GM13977 (cell line): Measurements from ENCODE around the gene ICOSLG.
"Not testable (repeated sequence)": the region's sequence is repeated elsewhere in the genome, so short reads cannot be mapped to it uniquely, and the experiment has no call there.

Experiments used
- DNase-seq: peaks from one replicate; pipeline ENCODE4 v3.0.0; 2012; ENCODE audit warnings: low spot score
- in situ Hi-C: fragments of 300-500 bp; cut with MboI; formaldehyde crosslinking; loops from one replicate; pipeline ENCODE4 v1.12.0; 2022; ENCODE audit warnings: low sequenced_read_pairs, low pct_unique_long_range_greater_than_20kb, mixed read lengths, inconsistent platforms; ENCODE audit not compliant: unreplicated experiment
- TF ChIP-seq, protein P1 (sequence below): IDR thresholded peaks from 2 replicates; pipeline ENCODE4 v1.5.1; 2012; ENCODE audit warnings: mild to moderate bottlenecking, control low read depth; ENCODE audit not compliant: insufficient read depth; ENCODE audit errors: extremely low read depth, missing control alignments

Gene ICOSLG

DNA sequence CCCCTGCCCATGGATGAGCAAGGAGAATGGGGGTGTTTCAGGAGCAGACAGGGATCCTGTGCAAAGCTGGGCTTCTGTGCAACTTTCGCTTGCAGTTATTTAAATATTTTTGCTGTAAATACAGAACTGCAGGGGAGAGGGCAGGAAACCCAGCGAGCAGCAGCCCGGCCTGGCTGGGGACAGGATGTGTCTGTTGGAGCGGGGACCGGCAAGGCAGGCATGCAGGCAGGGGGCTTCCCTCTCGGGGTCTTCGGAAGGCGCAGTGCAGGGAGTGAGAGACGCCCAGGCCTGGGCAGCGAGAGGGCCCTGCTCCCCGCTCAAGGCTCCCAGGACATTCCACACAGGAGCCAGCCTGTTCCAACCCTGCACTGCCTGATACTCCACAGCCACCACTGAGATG lies 43.2 kb upstream of the ICOSLG start:
- TF ChIP-seq, protein P1, sequence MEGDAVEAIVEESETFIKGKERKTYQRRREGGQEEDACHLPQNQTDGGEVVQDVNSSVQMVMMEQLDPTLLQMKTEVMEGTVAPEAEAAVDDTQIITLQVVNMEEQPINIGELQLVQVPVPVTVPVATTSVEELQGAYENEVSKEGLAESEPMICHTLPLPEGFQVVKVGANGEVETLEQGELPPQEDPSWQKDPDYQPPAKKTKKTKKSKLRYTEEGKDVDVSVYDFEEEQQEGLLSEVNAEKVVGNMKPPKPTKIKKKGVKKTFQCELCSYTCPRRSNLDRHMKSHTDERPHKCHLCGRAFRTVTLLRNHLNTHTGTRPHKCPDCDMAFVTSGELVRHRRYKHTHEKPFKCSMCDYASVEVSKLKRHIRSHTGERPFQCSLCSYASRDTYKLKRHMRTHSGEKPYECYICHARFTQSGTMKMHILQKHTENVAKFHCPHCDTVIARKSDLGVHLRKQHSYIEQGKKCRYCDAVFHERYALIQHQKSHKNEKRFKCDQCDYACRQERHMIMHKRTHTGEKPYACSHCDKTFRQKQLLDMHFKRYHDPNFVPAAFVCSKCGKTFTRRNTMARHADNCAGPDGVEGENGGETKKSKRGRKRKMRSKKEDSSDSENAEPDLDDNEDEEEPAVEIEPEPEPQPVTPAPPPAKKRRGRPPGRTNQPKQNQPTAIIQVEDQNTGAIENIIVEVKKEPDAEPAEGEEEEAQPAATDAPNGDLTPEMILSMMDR: no peak
- DNase-seq: no peak
- in situ Hi-C loops: loop anchor here (25.0 kb wide), 1 partner anchor 197 kb away; no protein-coding TSS in a partner anchor

DNA sequence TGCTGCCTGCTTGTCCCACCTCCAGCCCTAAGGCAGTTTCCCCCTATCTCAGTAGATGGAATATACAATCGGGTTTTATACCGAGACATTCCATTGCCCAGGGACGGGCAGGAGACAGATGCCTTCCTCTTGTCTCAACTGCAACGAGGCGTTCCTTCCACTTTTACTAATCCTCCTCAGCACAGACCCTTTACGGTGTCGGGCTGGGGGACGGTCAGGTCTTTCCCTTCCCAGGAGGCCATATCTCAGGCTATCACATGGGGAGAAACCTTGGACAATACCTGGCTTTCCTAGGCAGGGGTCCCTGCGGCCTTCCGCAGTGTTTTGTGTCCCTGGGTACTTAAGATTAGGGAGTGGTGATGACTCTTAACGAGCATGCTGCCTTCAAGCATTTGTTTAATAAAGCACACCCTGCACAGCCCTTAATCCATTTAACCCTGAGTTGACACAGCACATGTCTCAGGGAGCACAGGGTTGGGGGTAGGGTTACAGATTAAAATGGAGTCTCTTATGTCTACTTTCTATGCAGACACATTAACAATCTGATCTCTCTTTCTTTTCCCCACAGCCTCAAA lies 42.6 kb upstream of the ICOSLG start:
- in situ Hi-C loops: loop anchor here (25.0 kb wide), 1 partner anchor 196 kb away; no protein-coding TSS in a partner anchor
- DNase-seq: not testable (repeated sequence)

DNA sequence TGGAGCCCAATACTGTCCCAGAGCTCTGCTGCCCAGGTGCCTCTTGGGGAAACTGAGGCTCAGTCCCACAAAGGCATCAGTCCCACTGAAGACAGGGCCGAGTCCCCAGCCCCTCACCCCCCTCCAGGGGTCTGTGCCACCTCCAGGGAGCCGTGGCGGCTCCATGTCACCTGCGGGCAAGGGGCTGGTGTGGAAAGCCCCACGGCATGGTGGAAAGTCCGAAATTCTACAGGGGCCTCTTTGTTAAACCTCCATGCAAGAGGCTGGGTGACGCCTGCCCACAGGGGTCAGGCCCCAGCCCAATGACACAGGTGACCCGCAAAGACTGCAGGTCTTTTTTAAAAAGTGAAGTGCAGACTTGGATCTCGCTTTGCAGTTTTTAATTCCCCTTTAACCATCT lies 41.6 kb upstream of the ICOSLG start:
- in situ Hi-C loops: loop anchor here (25.0 kb wide), 1 partner anchor 195 kb away; no protein-coding TSS in a partner anchor
- DNase-seq: no peak
- TF ChIP-seq, protein P1: no peak

DNA sequence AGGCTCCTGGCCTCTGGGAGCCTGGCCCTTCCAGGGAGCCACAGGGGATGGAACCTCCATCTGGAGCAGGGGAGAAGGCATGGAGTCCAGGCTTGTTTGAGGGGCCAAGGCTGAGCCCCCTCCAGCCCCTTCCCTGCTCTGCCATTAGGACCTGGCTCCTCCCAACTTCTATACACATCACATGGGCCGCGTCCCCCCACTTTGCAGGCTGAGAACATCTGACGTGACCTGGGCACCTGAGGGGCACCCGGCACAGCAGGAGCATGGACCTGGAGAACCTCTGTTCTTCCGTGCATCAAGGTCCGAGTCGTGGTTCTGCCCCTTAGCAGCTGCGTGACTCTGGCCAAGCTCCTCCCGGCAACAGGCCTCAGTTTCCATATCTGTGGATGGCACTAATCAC lies 41.1 kb upstream of the ICOSLG start:
- TF ChIP-seq, protein P1: no peak
- in situ Hi-C loops: loop anchor here (25.0 kb wide), 1 partner anchor 194 kb away; no protein-coding TSS in a partner anchor
- no peak for DNase-seq

DNA sequence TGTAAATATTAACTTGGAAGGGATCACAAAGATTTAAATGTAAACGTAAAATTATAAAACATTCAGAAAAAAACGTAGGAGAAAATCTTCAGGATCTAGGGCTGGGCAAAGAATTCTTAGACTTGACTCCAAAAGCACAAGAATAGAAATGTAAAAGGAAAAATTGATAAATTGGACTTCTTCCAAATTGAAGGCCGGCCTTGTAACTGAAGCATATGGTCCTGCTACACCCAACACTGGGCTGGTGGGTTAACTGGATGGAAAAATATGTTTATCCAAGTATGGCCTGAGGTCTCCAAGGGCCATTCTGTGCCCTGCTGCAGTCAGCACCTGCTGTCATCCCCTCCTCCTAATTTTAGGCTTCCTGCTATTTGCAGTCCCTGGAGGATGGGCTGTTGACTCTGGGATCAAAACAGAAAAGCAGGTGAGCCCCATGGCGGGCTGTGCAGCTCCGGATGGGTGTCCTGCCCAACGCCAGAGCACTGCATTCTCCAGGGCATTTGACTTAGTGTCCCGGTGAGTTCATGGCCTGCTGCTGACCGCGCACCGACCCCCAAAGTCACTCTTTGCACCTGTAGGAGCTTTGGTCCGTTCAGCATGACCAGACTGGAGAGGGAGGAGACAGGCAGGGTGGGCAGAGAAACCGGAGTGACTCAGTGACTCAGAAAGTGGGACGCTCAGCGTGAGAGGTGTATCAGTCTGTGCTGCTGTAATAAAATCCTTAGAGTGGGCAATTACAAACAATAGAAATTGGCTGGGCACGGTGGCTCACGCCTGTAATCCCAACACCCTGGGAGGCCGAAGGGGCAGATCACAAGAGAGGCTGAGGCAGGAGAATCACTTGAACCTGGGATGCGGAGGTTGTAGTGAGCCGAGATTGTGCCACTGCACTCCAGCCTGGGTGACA lies 38.9 kb upstream of the ICOSLG start:
- TF ChIP-seq, protein P1: no peak
- DNase-seq: no peak
- in situ Hi-C loops: loop anchor here (25.0 kb wide), 1 partner anchor 192 kb away; no protein-coding TSS in a partner anchor

DNA sequence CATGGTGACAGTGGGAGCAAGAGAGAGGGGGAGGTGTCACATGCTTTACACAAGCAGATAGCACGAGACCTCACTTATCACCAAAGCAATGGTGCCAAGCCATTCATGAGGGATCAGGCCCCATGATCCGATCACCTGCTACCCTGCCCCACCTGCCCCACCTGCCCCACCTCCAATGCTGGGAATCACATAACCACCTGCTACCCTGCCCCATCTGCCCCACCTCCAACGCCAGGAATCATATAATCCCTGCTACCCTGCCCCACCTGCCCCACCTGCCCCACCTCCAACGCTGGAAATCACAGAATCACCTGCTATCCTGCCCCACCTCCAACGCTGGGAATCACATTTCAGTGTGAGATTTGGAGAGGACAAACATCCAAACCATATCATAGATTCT lies 34.3 kb upstream of the ICOSLG start:
- in situ Hi-C loops: loop anchor here (25.0 kb wide), 1 partner anchor 188 kb away; no protein-coding TSS in a partner anchor
- TF ChIP-seq, protein P1: no peak

DNA sequence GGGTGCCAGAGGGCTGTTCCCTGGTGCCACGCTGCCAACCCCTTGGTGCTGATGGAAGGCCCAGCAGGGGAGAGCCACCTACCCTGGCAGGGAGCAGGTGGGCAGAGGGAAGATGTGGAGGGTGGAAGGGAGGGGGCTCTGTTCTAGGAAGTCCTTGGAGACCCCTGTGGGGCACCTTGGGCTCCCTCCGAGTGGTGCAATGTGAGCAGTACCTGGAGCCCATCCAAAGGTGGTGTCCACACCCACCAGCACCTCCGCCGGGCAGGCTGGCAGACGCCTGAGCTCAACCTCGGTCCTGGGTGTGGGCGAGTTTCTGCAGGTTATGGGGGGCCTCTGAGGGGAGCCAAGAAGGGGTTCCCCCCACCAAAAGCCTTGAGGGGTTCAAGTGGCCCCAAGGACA lies 32.3 kb upstream of the ICOSLG start:
- TF ChIP-seq, protein P1: no peak
- no peak for DNase-seq
- in situ Hi-C loops: no loop called here

More for the DNA sequence above, 34.3 kb upstream of the ICOSLG start:
- no peak for DNase-seq
